GM21786 (cell line): ENCODE data around the gene PSTK.

Experiments
- ATAC-seq: cut with Tn5 transposase; IDR thresholded peaks from one replicate; pipeline ENCODE4 v1.9.1; 2021; ENCODE audit not compliant: unreplicated experiment

The PSTK gene

GRCh38 chr10:122980209-122981065 lies at the start of gene PSTK:
TSS of gene PSTK (plus strand) at chr10:122980401. CDS start at chr10:122980480, 79 bp downstream.
- ATAC-seq, result peak; percentile 94

GRCh38 chr10:122931088-122931906 lies 48.9 kb upstream of the PSTK start:
- no peak for ATAC-seq

GRCh38 chr10:122939133-122939855 lies 40.9 kb upstream of the PSTK start:
- no peak for ATAC-seq

GRCh38 chr10:122939856-122940543 lies 40.2 kb upstream of the PSTK start:
- no peak for ATAC-seq

GRCh38 chr10:122949296-122949695 lies 30.9 kb upstream of the PSTK start:
- ATAC-seq, result no peak

- peak; percentile 99 for ATAC-seq
Observed at GRCh38 chr10:122953902-122954730, 26.1 kb upstream of the PSTK start, which contains the start of gene C10orf88. TSS of gene C10orf88 (minus strand) at chr10:122954227. CDS start at chr10:122954178, 49 bp downstream.

- ATAC-seq, result no peak
Observed at GRCh38 chr10:122954731-122955050, 25.5 kb upstream of the PSTK start.

GRCh38 chr10:122955892-122956291 lies 24.3 kb upstream of the PSTK start:
- ATAC-seq, result no peak

GRCh38 chr10:122957474-122957873 lies 22.7 kb upstream of the PSTK start:
- ATAC-seq, result no peak

- no peak for ATAC-seq
Observed at GRCh38 chr10:122962405-122962804, 17.8 kb upstream of the PSTK start.

GRCh38 chr10:122966879-122967278 lies 13.3 kb upstream of the PSTK start:
- no peak for ATAC-seq

GRCh38 chr10:122968698-122969097 lies 11.5 kb upstream of the PSTK start:
- no peak for ATAC-seq

- ATAC-seq, result no peak
Observed at GRCh38 chr10:122974023-122974422, 6.2 kb upstream of the PSTK start.

- no peak for ATAC-seq
Observed at GRCh38 chr10:122974543-122975064, 5.6 kb upstream of the PSTK start.

GRCh38 chr10:122981066-122981464 lies 864 bp downstream of the PSTK start:
- no peak for ATAC-seq

- no peak for ATAC-seq
Observed at GRCh38 chr10:122983898-122984297, 3.7 kb downstream of the PSTK start.

- ATAC-seq, result no peak
Observed at GRCh38 chr10:122984708-122985107, 4.5 kb downstream of the PSTK start.

- no peak for ATAC-seq
Observed at GRCh38 chr10:122986335-122986734, 6.1 kb downstream of the PSTK start.

- no peak for ATAC-seq
Observed at GRCh38 chr10:122988501-122988900, 8.3 kb downstream of the PSTK start.

GRCh38 chr10:122990278-122990677 lies 10.1 kb downstream of the PSTK start:
- ATAC-seq, result no peak
